GM12872 (cell line): ENCODE results near the gene CASQ2.

Experiments
- CTCF ChIP-seq: IDR thresholded peaks from 3 replicates; pipeline ENCODE4 v1.5.1; 2011; ENCODE audit warnings: low read depth, mild to moderate bottlenecking, low read length, moderate library complexity; ENCODE audit not compliant: insufficient read depth

CASQ2 gene

GRCh38 chr1:115794976-115795639, 26.6 kb upstream of the CASQ2 start:
- TF ChIP-seq CTCF = no peak

GRCh38 chr1:115793162-115793561, 24.6 kb upstream of the CASQ2 start:
- no peak for TF ChIP-seq CTCF

- TF ChIP-seq CTCF = no peak
These were observed 23.3 kb upstream of the CASQ2 start for GRCh38 chr1:115791816-115792215.

- no peak for TF ChIP-seq CTCF
These were observed 22.3 kb upstream of the CASQ2 start for GRCh38 chr1:115790846-115791245.

- no peak for TF ChIP-seq CTCF
These were observed 21.8 kb upstream of the CASQ2 start for GRCh38 chr1:115790356-115790755.

GRCh38 chr1:115783311-115783710, 14.8 kb upstream of the CASQ2 start:
- no peak for TF ChIP-seq CTCF

- no peak for TF ChIP-seq CTCF
These were observed 14.2 kb upstream of the CASQ2 start for GRCh38 chr1:115782571-115783281.
